Fibroblast of villous mesenchyme (primary cell): ENCODE results near the gene NSMCE1. TPM values are rescaled to one million over a fixed set of nuclear protein-coding genes. Genes with fewer than 3 reads are reported as not detected.

Source experiments
- DNase-seq: peaks from one replicate; pipeline ENCODE4 v3.0.0-alpha.2; 2010; ENCODE audit warnings: low read depth
- H3K4me3 ChIP-seq: 2 replicates; pipeline ENCODE4 v1.5.1; 2011; ENCODE audit warnings: low read depth, mild to moderate bottlenecking, low read length
- CTCF ChIP-seq: IDR thresholded peaks from 2 replicates; pipeline ENCODE4 v1.5.1; 2012; ENCODE audit warnings: low read depth, mild to moderate bottlenecking, low read length; ENCODE audit not compliant: insufficient read depth
- total RNA-seq: library from RNA; depleted of rRNA; stranded (reverse); fragments of >200 nt; gene quantifications from 2 replicates; pipeline ENCODE4 v1.2.3, GENCODE V29; 2012

The NSMCE1 gene
- total RNA-seq, 1 donor = 69.1 TPM

- H3K4me3 ChIP-seq = no peak overlapping the region
- no peak for DNase-seq
- no peak for TF ChIP-seq CTCF
Measured at GRCh38 chr16:27224271-27224737, 44.3 kb downstream of the NSMCE1 start.

GRCh38 chr16:27223701-27224100, 44.9 kb downstream of the NSMCE1 start:
- DNase-seq = no peak
- TF ChIP-seq CTCF = no peak
- H3K4me3 ChIP-seq = no peak overlapping the region

GRCh38 chr16:27223226-27223610, 45.4 kb downstream of the NSMCE1 start:
- peak; percentile 12 for TF ChIP-seq CTCF
- DNase-seq = no peak
- H3K4me3 ChIP-seq = no peak overlapping the region

- peak; percentile 91 for DNase-seq
- no peak for TF ChIP-seq CTCF
- H3K4me3 ChIP-seq = no peak overlapping the region
Measured at GRCh38 chr16:27222249-27223225, 46.0 kb downstream of the NSMCE1 start.

- no peak for TF ChIP-seq CTCF
- no peak for DNase-seq
- H3K4me3 ChIP-seq = no peak overlapping the region
Measured at GRCh38 chr16:27221576-27222248, 46.9 kb downstream of the NSMCE1 start.

- TF ChIP-seq CTCF = no peak
- H3K4me3 ChIP-seq = no peak overlapping the region
- no peak for DNase-seq
Measured at GRCh38 chr16:27220991-27221390, 47.6 kb downstream of the NSMCE1 start.
